MCF 10A (cell line): ENCODE measurements around the gene MICALL1. TPM values are rescaled to one million over a fixed set of nuclear protein-coding genes. Genes with fewer than 3 reads are reported as not detected.
A peak's percentile ranks its signal among the peaks of the same experiment; 100 is the strongest.

Experiments
- Bru-seq: library from RNA; stranded (reverse); fragments of 400-500 nt; gene quantifications from one replicate; lab custom pipeline; 2021; lab: Mats Ljungman, UMichigan
- BruChase-seq, 2 experiments: library from RNA; stranded (reverse); fragments of 400-500 nt; gene quantifications; one replicate each; lab custom pipeline; 2021; lab: Mats Ljungman, UMichigan
- BruUV-seq: library from RNA; stranded (reverse); fragments of 400-500 nt; replicated peaks from 2 replicates; lab custom pipeline; 2021; lab: Mats Ljungman, UMichigan
- CTCF ChIA-PET: fragments of 300-600 bp; sonication (Branson Sonifier 250); formaldehyde crosslinking; extraction: SDS; loops from one replicate; lab custom pipeline; 2021; ENCODE audit warnings: antibody characterized with exemption, inconsistent platforms; lab: Yijun Ruan, JAX
- POLR2A ChIA-PET: fragments of 300-600, 350-650 bp; sonication (Branson Sonifier 250); formaldehyde crosslinking; extraction: SDS; loops from one replicate; lab custom pipeline; 2020; ENCODE audit warnings: antibody characterized with exemption, inconsistent platforms; lab: Yijun Ruan, JAX
- DNase-seq: peaks from one replicate; pipeline ENCODE4 v3.0.0-alpha.2; 2018; ENCODE audit not compliant: unreplicated experiment
- H3K27ac Mint-ChIP-seq: one replicate; pipeline ENCODE4 v1.8.0; 2022; ENCODE audit warnings: mild to moderate bottlenecking, low read depth, mixed read lengths; ENCODE audit not compliant: unreplicated experiment
- H3K27me3 Mint-ChIP-seq: one replicate; pipeline ENCODE4 v1.8.0; 2022; ENCODE audit warnings: mixed read lengths; ENCODE audit not compliant: insufficient read depth, unreplicated experiment
- H3K36me3 Mint-ChIP-seq: one replicate; pipeline ENCODE4 v1.8.0; 2022; ENCODE audit warnings: mild to moderate bottlenecking, moderate library complexity, mixed read lengths; ENCODE audit not compliant: insufficient read depth, unreplicated experiment
- H3K4me1 Mint-ChIP-seq: one replicate; pipeline ENCODE4 v1.8.0; 2022; ENCODE audit warnings: mixed read lengths; ENCODE audit not compliant: insufficient read depth, unreplicated experiment
- H3K4me3 Mint-ChIP-seq: one replicate; pipeline ENCODE4 v1.8.0; 2022; ENCODE audit warnings: mild to moderate bottlenecking, moderate library complexity, mixed read lengths; ENCODE audit not compliant: unreplicated experiment
- H3K9me3 Mint-ChIP-seq: one replicate; pipeline ENCODE4 v1.8.0; 2022; ENCODE audit warnings: mixed read lengths; ENCODE audit not compliant: unreplicated experiment
- CTCF ChIP-seq: fragments of 200-600 bp; IDR thresholded peaks from one replicate; pipeline ENCODE4 v1.8.0; 2022; ENCODE audit warnings: antibody characterized with exemption, mild to moderate bottlenecking; ENCODE audit not compliant: unreplicated experiment
- intact Hi-C: fragments of 100-400 bp; cut with micrococcal nuclease; formaldehyde crosslinking; loops from 2 replicates; pipeline ENCODE4 v1.14.1; 2022
- long read RNA-seq: library from polyadenylated mRNA; stranded (forward); transcript quantifications from one replicate; pipeline ENCODE4 v2.0.0, GENCODE V29; 2022
- total RNA-seq: library from RNA; stranded (reverse); gene quantifications from 2 replicates; pipeline ENCODE4 v1.2.3, GENCODE V29; 2022

Gene MICALL1
- total RNA-seq: 164 and 165 TPM in 2 replicates
- Bru-seq, nascent RNA: percentile 81 among the genes with signal in this experiment
- BruChase-seq, experiment 1, labeled RNA remaining after a 6-hour chase: percentile 92 among the genes with signal in this experiment
- BruChase-seq, experiment 2, labeled RNA remaining after a 2-hour chase: percentile 83 among the genes with signal in this experiment
- long read RNA-seq, full-length matches to known transcripts: 56 of 198 reads
- long read RNA-seq, partial matches to known transcripts: 114 of 198 reads
- long read RNA-seq, other reads (novel, unspliced or antisense): 28 of 198 reads

- ChIA-PET CTCF (interaction anchor here (0.6 to 2.7 kb wide), 13 partner anchors 9 to 254 kb away, joined by 3 to 24 read pairs (median 4); partner anchors contain the start of gene ANKRD54), POLR2A (interaction anchor here (0.6 to 6.2 kb wide), 22 partner anchors 10 to 792 kb away, joined by 3 to 189 read pairs (median 4); partner anchors contain the start of genes ANKRD54, C22orf23, EIF3L and GCAT)
- no peak for TF ChIP-seq CTCF
- H3K36me3 Mint-ChIP-seq: peaks cover 4% of the 10 kb centered on the region
- H3K4me3 Mint-ChIP-seq: peak within 1 kb of the TSS; percentile 78
- intact Hi-C loops: loop anchor here (1.0 kb wide), 3 partner anchors 18 to 60 kb away; no protein-coding TSS in a partner anchor
- no peaks in the 10 kb centered on the region for H3K9me3 Mint-ChIP-seq
- H3K27me3 Mint-ChIP-seq: no peaks in the 10 kb centered on the region
- BruUV-seq: no TSS peak
- peak within 1 kb of the TSS; percentile 84 for H3K27ac Mint-ChIP-seq
- DNase-seq: peak; percentile 77
- peaks cover 37% of the 10 kb centered on the region for H3K4me1 Mint-ChIP-seq
These were observed at the start of gene MICALL1 for GRCh38 chr22:37905534-37906363. Gene MICALL1 (plus strand): TSS chr22:37906297. CDS start chr22:37906423, 126 bp downstream.

- Mint-ChIP-seq H3K9me3 (no peaks in the 10 kb centered on the region), H3K4me1 (peaks cover 10% of the 10 kb centered on the region), H3K27ac (no peak overlapping the region), H3K27me3 (no peaks in the 10 kb centered on the region), H3K36me3 (peaks cover 97% of the 10 kb centered on the region), H3K4me3 (no peak overlapping the region)
- CTCF ChIA-PET: interaction anchor here (0.6 to 4.8 kb wide), 8 partner anchors 8 to 218 kb away, joined by 3 to 78 read pairs (median 6); partner anchors contain the start of gene EIF3L
- intact Hi-C loops: no loop called here
- no TSS peak for BruUV-seq
- no peak for DNase-seq
- no peak for TF ChIP-seq CTCF
- POLR2A ChIA-PET: interaction anchor here (1.0 to 3.0 kb wide), 2 partner anchors 11 kb away, joined by 3 to 15 read pairs; partner anchors contain the start of gene EIF3L
These were observed 45.2 kb upstream of the MICALL1 start for GRCh38 chr22:37860796-37861421.

GRCh38 chr22:37862570-37863325, 43.3 kb upstream of the MICALL1 start:
- Mint-ChIP-seq H3K27me3 (no peaks in the 10 kb centered on the region), H3K27ac (peak overlapping the region; percentile 49), H3K36me3 (peaks cover 97% of the 10 kb centered on the region), H3K4me1 (peaks cover 10% of the 10 kb centered on the region), H3K4me3 (no peak overlapping the region), H3K9me3 (no peaks in the 10 kb centered on the region)
- no TSS peak for BruUV-seq
- no peak for DNase-seq
- no peak for TF ChIP-seq CTCF
- POLR2A ChIA-PET: interaction anchor here (1.3 to 3.0 kb wide), 4 partner anchors 12 to 34 kb away, joined by 3 to 15 read pairs (median 8); partner anchors contain the start of genes ANKRD54 and EIF3L
- intact Hi-C loops: loop anchor here (1.0 kb wide), 1 partner anchor 45 kb away; no protein-coding TSS in a partner anchor
- CTCF ChIA-PET: interaction anchor here (0.5 to 4.8 kb wide), 57 partner anchors 10 to 783 kb away, joined by 3 to 78 read pairs (median 4); partner anchors contain the start of genes ANKRD54, EIF3L, GCAT and MICALL1
